Measurements from ENCODE around the gene MEF2A.
"Not testable (repeated sequence)": the region's sequence is repeated elsewhere in the genome, so short reads cannot be mapped to it uniquely, and the experiment has no call there.

The MEF2A gene

GRCh38 chr15:99731336-99732123 is 165.7 kb downstream of the MEF2A start:
- DNase-seq (ENCODE audit: low read depth in 2 of 2), result no peak

GRCh38 chr15:99732124-99732750 is 166.5 kb downstream of the MEF2A start:
- no peak for DNase-seq (ENCODE audit: low read depth in 2 of 2)

GRCh38 chr15:99732751-99733267 is 167.0 kb downstream of the MEF2A start:
- no peak for DNase-seq (ENCODE audit: low read depth in 2 of 2)

GRCh38 chr15:99733268-99734039 is 167.7 kb downstream of the MEF2A start, which contains the start of gene LYSMD4:
Gene LYSMD4 (minus strand): TSS chr15:99733437. CDS start chr15:99731999, 1,438 bp downstream.
- peak; percentile 97 to 98 for DNase-seq (ENCODE audit: low read depth in 2 of 2)

GRCh38 chr15:99734040-99734291 is 168.2 kb downstream of the MEF2A start:
- not testable (repeated sequence) for DNase-seq (ENCODE audit: low read depth in 2 of 2)

- DNase-seq (ENCODE audit: low read depth in 2 of 2), result no peak
Measured at GRCh38 chr15:99734575-99734974, 168.8 kb downstream of the MEF2A start.

GRCh38 chr15:99735868-99736267 is 170.1 kb downstream of the MEF2A start:
- DNase-seq (ENCODE audit: low read depth in 2 of 2), result no peak

GRCh38 chr15:99736702-99737101 is 170.9 kb downstream of the MEF2A start:
- no peak for DNase-seq (ENCODE audit: low read depth in 2 of 2)

GRCh38 chr15:99738021-99738847 is 172.4 kb downstream of the MEF2A start:
- no peak for DNase-seq (ENCODE audit: low read depth in 2 of 2)

GRCh38 chr15:99741835-99742234 is 176.1 kb downstream of the MEF2A start:
- no peak for DNase-seq (ENCODE audit: low read depth in 2 of 2)

GRCh38 chr15:99744142-99744541 is 178.4 kb downstream of the MEF2A start:
- no peak for DNase-seq (ENCODE audit: low read depth in 2 of 2)

GRCh38 chr15:99745370-99746086 is 179.7 kb downstream of the MEF2A start:
- DNase-seq (ENCODE audit: low read depth in 2 of 2), result no peak

- DNase-seq (ENCODE audit: low read depth in 2 of 2), result no peak
Measured at GRCh38 chr15:99749386-99749785, 183.6 kb downstream of the MEF2A start.

GRCh38 chr15:99750326-99750725 is 184.5 kb downstream of the MEF2A start:
- not testable (repeated sequence) for DNase-seq (ENCODE audit: low read depth in 2 of 2)

- DNase-seq (ENCODE audit: low read depth in 2 of 2), result no peak
Measured at GRCh38 chr15:99752556-99752955, 186.8 kb downstream of the MEF2A start.

GRCh38 chr15:99753066-99753465 is 187.3 kb downstream of the MEF2A start:
- DNase-seq (ENCODE audit: low read depth in 2 of 2), result no peak

GRCh38 chr15:99755692-99756409 is 190.1 kb downstream of the MEF2A start:
- no peak for DNase-seq (ENCODE audit: low read depth in 2 of 2)

- no peak for DNase-seq (ENCODE audit: low read depth in 2 of 2)
Measured at GRCh38 chr15:99762288-99762687, 196.5 kb downstream of the MEF2A start.

GRCh38 chr15:99763827-99764226 is 198.0 kb downstream of the MEF2A start:
- no peak for DNase-seq (ENCODE audit: low read depth in 2 of 2)

GRCh38 chr15:99764522-99764921 is 198.7 kb downstream of the MEF2A start:
- DNase-seq (ENCODE audit: low read depth in 2 of 2), result no peak
